ENCODE results near the gene MAP3K20. TPM values are rescaled to one million over a fixed set of nuclear protein-coding genes. Genes with fewer than 3 reads are reported as not detected.

MAP3K20 gene
- total and polyA plus RNA-seq, 2 experiments from 2014 or later, result 151 to 169 TPM

DNA sequence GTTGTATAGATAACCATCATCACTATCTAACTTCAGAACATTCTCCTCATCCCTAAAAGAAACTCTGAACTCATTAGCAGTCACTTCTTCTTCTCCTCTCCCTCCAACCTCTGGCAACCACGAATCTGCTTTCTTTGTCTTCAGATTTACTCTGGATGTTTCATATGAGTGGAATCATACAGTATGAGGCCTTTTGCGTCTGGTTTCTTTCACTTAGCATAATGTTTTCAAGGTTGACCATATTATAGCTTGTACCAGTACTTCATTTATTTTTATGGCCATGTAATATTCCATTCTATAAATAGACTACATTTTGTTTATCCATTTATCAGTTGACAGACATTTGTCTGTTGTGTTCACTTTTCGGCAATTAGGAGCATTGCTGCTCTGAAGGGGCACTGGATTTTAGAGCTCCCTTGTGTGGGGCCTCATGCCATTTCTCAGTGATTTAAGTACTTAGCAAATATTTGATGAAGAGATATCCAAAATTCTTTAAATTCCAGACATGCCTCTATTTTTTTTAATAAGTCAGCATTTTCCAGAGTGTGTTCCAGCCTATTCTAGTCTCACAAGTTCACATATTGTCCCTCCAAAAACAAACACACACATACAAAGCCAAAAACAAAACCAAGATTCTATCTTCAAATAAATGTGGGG lies 22.5 kb upstream of the MAP3K20 start:
- no peaks in the 10 kb centered on the region for H3K9me3 ChIP-seq (ENCODE audit: low read depth)
- H3K27me3 ChIP-seq, result no peaks in the 10 kb centered on the region
- no peak for DNase-seq (ENCODE audit: low read depth in 1 of 2, low spot score in 1 of 2)
- peaks cover 11% of the 10 kb centered on the region for H3K4me1 ChIP-seq (ENCODE audit: low read depth)
- H3K36me3 ChIP-seq, result no peaks in the 10 kb centered on the region
- TF ChIP-seq, protein P1, sequence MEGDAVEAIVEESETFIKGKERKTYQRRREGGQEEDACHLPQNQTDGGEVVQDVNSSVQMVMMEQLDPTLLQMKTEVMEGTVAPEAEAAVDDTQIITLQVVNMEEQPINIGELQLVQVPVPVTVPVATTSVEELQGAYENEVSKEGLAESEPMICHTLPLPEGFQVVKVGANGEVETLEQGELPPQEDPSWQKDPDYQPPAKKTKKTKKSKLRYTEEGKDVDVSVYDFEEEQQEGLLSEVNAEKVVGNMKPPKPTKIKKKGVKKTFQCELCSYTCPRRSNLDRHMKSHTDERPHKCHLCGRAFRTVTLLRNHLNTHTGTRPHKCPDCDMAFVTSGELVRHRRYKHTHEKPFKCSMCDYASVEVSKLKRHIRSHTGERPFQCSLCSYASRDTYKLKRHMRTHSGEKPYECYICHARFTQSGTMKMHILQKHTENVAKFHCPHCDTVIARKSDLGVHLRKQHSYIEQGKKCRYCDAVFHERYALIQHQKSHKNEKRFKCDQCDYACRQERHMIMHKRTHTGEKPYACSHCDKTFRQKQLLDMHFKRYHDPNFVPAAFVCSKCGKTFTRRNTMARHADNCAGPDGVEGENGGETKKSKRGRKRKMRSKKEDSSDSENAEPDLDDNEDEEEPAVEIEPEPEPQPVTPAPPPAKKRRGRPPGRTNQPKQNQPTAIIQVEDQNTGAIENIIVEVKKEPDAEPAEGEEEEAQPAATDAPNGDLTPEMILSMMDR (IDR thresholded peaks at IDR 0.05; ENCODE audit: low read depth, low read length), result no peak
- H3K4me3 ChIP-seq, result no peak overlapping the region
- H3K27ac ChIP-seq, result no peak overlapping the region

DNA sequence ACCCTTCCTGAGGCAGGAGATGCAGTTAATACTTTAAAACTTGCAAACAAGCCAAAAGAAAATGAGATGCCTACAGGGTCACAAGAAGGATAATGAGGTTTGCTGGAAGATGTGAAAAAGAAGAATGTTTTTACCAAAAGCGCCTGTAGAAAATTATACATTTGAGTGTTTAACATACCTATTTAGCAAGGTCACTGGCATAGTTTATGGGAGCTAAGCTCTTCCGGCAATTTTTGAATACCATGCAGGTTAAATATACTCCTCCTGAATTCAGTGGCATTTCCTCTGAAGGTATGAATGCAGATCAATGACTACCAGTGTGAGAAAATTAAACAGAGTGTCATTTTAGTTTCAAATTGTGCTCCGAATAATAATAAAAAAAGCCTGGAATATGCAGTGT lies 21.2 kb upstream of the MAP3K20 start:
- Histone ChIP-seq H3K4me1 (ENCODE audit: low read depth) (peaks cover 11% of the 10 kb centered on the region), H3K27ac (no peak overlapping the region), H3K36me3 (no peaks in the 10 kb centered on the region), H3K4me3 (no peak overlapping the region), H3K9me3 (ENCODE audit: low read depth) (no peaks in the 10 kb centered on the region), H3K27me3 (no peaks in the 10 kb centered on the region)
- TF ChIP-seq, protein P1 (IDR thresholded peaks at IDR 0.05; ENCODE audit: low read depth, low read length), result no peak
- no peak for DNase-seq (ENCODE audit: low read depth in 1 of 2, low spot score in 1 of 2)

DNA sequence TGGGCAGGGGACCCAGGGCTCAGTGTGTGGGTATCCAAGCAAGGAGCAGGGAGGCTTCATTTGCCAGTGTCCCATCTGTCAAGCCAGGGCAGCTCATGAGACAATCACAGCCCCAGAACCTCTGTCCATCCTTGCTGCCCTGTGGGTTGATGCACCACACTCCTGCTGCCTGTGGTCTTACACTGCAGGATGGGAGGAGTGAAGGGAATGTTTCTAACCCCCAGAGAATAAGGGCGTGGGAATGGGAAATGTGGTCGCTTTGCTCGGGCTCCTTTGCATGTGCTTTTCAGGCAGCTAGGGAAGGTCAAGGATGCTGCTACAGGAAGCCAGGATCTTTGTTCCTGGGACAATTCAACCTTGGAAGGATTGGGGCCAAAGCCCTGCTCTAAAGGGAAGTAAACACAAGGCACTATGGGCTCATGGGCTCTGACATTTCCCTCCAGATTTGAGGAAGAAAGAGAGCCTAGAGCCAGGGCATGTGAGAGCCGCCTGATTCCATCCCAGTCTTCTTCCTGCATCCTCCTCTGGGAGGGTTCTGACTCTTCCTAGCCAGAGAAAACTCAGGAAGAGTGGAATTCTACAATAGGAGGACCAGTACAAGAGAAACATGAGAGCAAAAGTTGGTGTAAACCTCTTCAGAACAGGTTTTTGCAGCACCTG lies 18.8 kb upstream of the MAP3K20 start:
- H3K4me3 ChIP-seq, result no peak overlapping the region
- H3K9me3 ChIP-seq (ENCODE audit: low read depth), result no peaks in the 10 kb centered on the region
- peaks cover 2% of the 10 kb centered on the region for H3K4me1 ChIP-seq (ENCODE audit: low read depth)
- no peaks in the 10 kb centered on the region for H3K27me3 ChIP-seq
- no peak for DNase-seq (ENCODE audit: low read depth in 1 of 2, low spot score in 1 of 2)
- no peak overlapping the region for H3K27ac ChIP-seq
- TF ChIP-seq, protein P1 (IDR thresholded peaks at IDR 0.05; ENCODE audit: low read depth, low read length), result no peak
- H3K36me3 ChIP-seq, result no peaks in the 10 kb centered on the region

DNA sequence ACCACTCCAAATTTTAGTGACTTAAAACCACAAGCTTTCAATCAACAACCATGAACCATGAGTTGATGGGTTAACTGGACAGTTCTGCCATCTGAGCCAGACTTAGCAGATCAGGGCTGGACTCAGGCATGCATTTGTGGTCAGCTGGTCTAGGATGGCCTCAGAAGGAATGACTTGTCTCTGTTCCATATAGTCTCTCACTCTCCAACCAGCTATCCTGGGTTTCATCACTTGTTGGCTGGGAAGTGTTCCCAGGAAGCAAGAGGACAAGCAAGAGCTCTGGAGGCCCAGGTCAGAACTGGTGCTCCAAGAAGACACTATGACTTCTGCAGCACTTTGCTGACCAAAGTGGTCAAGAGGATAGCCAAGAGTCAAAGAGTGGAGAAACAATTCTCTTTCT lies 17.5 kb upstream of the MAP3K20 start:
- no peaks in the 10 kb centered on the region for H3K36me3 ChIP-seq
- TF ChIP-seq, protein P1 (IDR thresholded peaks at IDR 0.05; ENCODE audit: low read depth, low read length), result no peak

DNA sequence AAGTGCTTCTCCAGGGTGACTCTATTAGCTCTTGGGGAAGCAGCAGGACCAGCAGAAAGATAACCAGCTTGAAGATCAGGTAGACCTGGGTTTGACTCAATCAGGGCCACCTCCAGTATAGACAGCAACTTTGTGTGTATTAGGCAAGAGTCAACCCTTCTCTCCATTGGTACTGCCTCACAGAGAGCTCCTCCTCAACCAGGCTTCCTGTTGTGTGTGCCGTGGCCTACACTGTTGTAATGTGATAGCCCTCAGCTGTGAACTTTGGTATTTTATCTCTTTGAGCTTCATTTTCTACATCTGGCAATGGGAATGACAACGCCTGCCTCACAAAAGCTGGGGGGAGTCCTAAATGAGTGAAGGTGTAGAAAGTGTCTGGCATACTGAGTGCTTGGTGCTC lies 17.0 kb upstream of the MAP3K20 start:
- H3K4me1 ChIP-seq (ENCODE audit: low read depth), result no peaks in the 10 kb centered on the region

More for the DNA sequence above, 17.5 kb upstream of the MAP3K20 start:
- H3K4me3 ChIP-seq, result no peak overlapping the region
- H3K27ac ChIP-seq, result no peak overlapping the region
- H3K27me3 ChIP-seq, result no peaks in the 10 kb centered on the region
- DNase-seq (ENCODE audit: low read depth in 1 of 2, low spot score in 1 of 2), result peak in 1 of 2 donors; percentile 34
- H3K9me3 ChIP-seq (ENCODE audit: low read depth), result no peaks in the 10 kb centered on the region
- H3K4me1 ChIP-seq (ENCODE audit: low read depth), result no peaks in the 10 kb centered on the region

More for the DNA sequence above, 17.0 kb upstream of the MAP3K20 start:
- TF ChIP-seq, protein P1 (IDR thresholded peaks at IDR 0.05; ENCODE audit: low read depth, low read length), result no peak
- H3K36me3 ChIP-seq, result no peaks in the 10 kb centered on the region
- no peak overlapping the region for H3K4me3 ChIP-seq
- H3K27ac ChIP-seq, result no peak overlapping the region
- DNase-seq (ENCODE audit: low read depth in 1 of 2, low spot score in 1 of 2), result no peak
- no peaks in the 10 kb centered on the region for H3K27me3 ChIP-seq
- no peaks in the 10 kb centered on the region for H3K9me3 ChIP-seq (ENCODE audit: low read depth)
